ENCODE results near the gene TSPAN17.
A peak's percentile ranks its signal among the peaks of the same experiment; 100 is the strongest.

Gene TSPAN17

GRCh38 chr5:176674799-176675198, 27.5 kb downstream of the TSPAN17 start:
- H3K4me3 ChIP-seq (replicated peaks; ENCODE audit: low read depth, low read length) = no peak overlapping the region
- no peaks in the 10 kb centered on the region for H3K36me3 ChIP-seq (ENCODE audit: control insufficient read depth, insufficient read depth, low read length)
- no peak for DNase-seq (ENCODE audit: extremely low read depth, insufficient read length)
- no peak for TF ChIP-seq CTCF (IDR thresholded peaks at IDR 0.05; ENCODE audit: insufficient read depth, low read length, poor library complexity, severe bottlenecking)
- no peaks in the 10 kb centered on the region; the same call in 1 of the 2 replicates for H3K27me3 ChIP-seq (replicated peaks; ENCODE audit: control insufficient read depth, insufficient read depth, low read length)

GRCh38 chr5:176675676-176676360, 28.5 kb downstream of the TSPAN17 start:
- DNase-seq (ENCODE audit: extremely low read depth, insufficient read length) = no peak
- H3K4me3 ChIP-seq (replicated peaks; ENCODE audit: low read depth, low read length) = no peak overlapping the region
- H3K27me3 ChIP-seq (replicated peaks; ENCODE audit: control insufficient read depth, insufficient read depth, low read length) = no peaks in the 10 kb centered on the region; the same call in 1 of the 2 replicates
- no peaks in the 10 kb centered on the region for H3K36me3 ChIP-seq (ENCODE audit: control insufficient read depth, insufficient read depth, low read length)
- TF ChIP-seq CTCF (IDR thresholded peaks at IDR 0.05; ENCODE audit: insufficient read depth, low read length, poor library complexity, severe bottlenecking) = peak; percentile 9

- Histone ChIP-seq H3K36me3 (ENCODE audit: control insufficient read depth, insufficient read depth, low read length) (no peaks in the 10 kb centered on the region), H3K27me3 (replicated peaks; ENCODE audit: control insufficient read depth, insufficient read depth, low read length) (no peaks in the 10 kb centered on the region; the same call in 1 of the 2 replicates), H3K4me3 (replicated peaks; ENCODE audit: low read depth, low read length) (no peak overlapping the region)
- peak; percentile 42 for DNase-seq (ENCODE audit: extremely low read depth, insufficient read length)
- TF ChIP-seq CTCF (IDR thresholded peaks at IDR 0.05; ENCODE audit: insufficient read depth, low read length, poor library complexity, severe bottlenecking) = no peak
Measured at GRCh38 chr5:176676361-176676824, 29.1 kb downstream of the TSPAN17 start.

- no peak for DNase-seq (ENCODE audit: extremely low read depth, insufficient read length)
- no peaks in the 10 kb centered on the region for H3K36me3 ChIP-seq (ENCODE audit: control insufficient read depth, insufficient read depth, low read length)
- H3K27me3 ChIP-seq (replicated peaks; ENCODE audit: control insufficient read depth, insufficient read depth, low read length) = no peaks in the 10 kb centered on the region; the same call in 1 of the 2 replicates
- no peak overlapping the region for H3K4me3 ChIP-seq (replicated peaks; ENCODE audit: low read depth, low read length)
- no peak for TF ChIP-seq CTCF (IDR thresholded peaks at IDR 0.05; ENCODE audit: insufficient read depth, low read length, poor library complexity, severe bottlenecking)
Measured at GRCh38 chr5:176677209-176677939, 30.1 kb downstream of the TSPAN17 start.

- no peaks in the 10 kb centered on the region; the same call in 1 of the 2 replicates for H3K27me3 ChIP-seq (replicated peaks; ENCODE audit: control insufficient read depth, insufficient read depth, low read length)
- TF ChIP-seq CTCF (IDR thresholded peaks at IDR 0.05; ENCODE audit: insufficient read depth, low read length, poor library complexity, severe bottlenecking) = no peak
- no peaks in the 10 kb centered on the region for H3K36me3 ChIP-seq (ENCODE audit: control insufficient read depth, insufficient read depth, low read length)
- no peak for DNase-seq (ENCODE audit: extremely low read depth, insufficient read length)
- no peak overlapping the region for H3K4me3 ChIP-seq (replicated peaks; ENCODE audit: low read depth, low read length)
Measured at GRCh38 chr5:176678584-176678983, 31.3 kb downstream of the TSPAN17 start.

Measured in GM06990 (cell line).